KMS-11 (cell line): ENCODE measurements around the gene MAGI2.
"Not testable (repeated sequence)": the region's sequence is repeated elsewhere in the genome, so short reads cannot be mapped to it uniquely, and the experiment has no call there.

Experiments
- H2AFZ ChIP-seq: fragments of 200-600 bp; sonication (generic); 2 replicates; pipeline ENCODE4 v1.6.1; 2016; ENCODE audit warnings: antibody characterized with exemption, mixed run types, low read depth
- H3K27ac ChIP-seq: fragments of 200-600 bp; sonication (generic); 2 replicates; pipeline ENCODE4 v1.6.1; 2016; ENCODE audit warnings: mild to moderate bottlenecking, mixed run types
- H3K27me3 ChIP-seq: fragments of 200-600 bp; sonication (generic); 2 replicates; pipeline ENCODE4 v1.6.1; 2017; ENCODE audit warnings: mild to moderate bottlenecking, low read depth, mixed run types, moderate library complexity; ENCODE audit not compliant: insufficient read depth
- H3K36me3 ChIP-seq: fragments of 200-600 bp; sonication (generic); 2 replicates; pipeline ENCODE4 v1.6.1; 2017; ENCODE audit warnings: mild to moderate bottlenecking, mixed run types; ENCODE audit not compliant: insufficient read depth
- H3K4me1 ChIP-seq: fragments of 200-600 bp; sonication (generic); 2 replicates; pipeline ENCODE4 v1.6.1; 2016; ENCODE audit warnings: mild to moderate bottlenecking, low read depth, mixed run types; ENCODE audit not compliant: poor library complexity, severe bottlenecking
- H3K4me2 ChIP-seq: fragments of 200-600 bp; sonication (generic); 2 replicates; pipeline ENCODE4 v1.7.0; 2016; ENCODE audit warnings: mild to moderate bottlenecking, mixed run types
- H3K4me3 ChIP-seq: fragments of 200-600 bp; sonication (generic); IDR thresholded peaks from 2 replicates; pipeline ENCODE4 v1.6.1; 2017; ENCODE audit warnings: low read depth, low read length, mixed read lengths; ENCODE audit not compliant: insufficient read depth
- H3K79me2 ChIP-seq: fragments of 200-600 bp; sonication (generic); 2 replicates; pipeline ENCODE4 v1.6.1; 2016; ENCODE audit warnings: low read depth, mixed run types; ENCODE audit not compliant: insufficient read depth
- H3K9ac ChIP-seq: fragments of 200-600 bp; sonication (generic); 2 replicates; pipeline ENCODE4 v1.6.1; 2016; ENCODE audit warnings: mild to moderate bottlenecking, mixed run types
- H4K20me1 ChIP-seq: fragments of 200-600 bp; sonication (generic); 2 replicates; pipeline ENCODE4 v1.6.1; 2016; ENCODE audit warnings: mild to moderate bottlenecking, mixed run types; ENCODE audit not compliant: insufficient read depth
- CTCF ChIP-seq: fragments of 200-600 bp; sonication (generic); conservative IDR thresholded peaks from 2 replicates; pipeline ENCODE4 v1.6.1; 2017; ENCODE audit warnings: low read depth, mild to moderate bottlenecking, antibody characterized with exemption, low read length, moderate library complexity, mixed read lengths

The MAGI2 gene

DNA sequence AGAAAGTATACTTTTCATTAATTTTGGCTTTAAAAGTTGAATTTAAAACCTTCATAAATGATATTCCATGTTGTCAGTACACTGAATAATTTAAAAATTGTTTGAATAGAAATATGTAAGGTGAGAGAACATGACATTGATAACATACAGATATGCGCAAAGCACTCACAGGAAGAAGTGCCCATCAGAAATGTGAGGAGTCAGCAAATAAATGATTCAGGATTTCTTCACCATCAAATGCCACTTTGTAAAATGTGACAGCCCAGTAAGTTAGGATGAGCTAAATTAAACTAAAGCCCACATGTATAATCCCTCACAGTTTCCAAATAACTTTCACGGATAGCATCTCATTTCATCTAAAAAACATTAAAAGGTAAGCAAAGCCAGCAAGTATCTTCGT, 417.6 kb downstream of the MAGI2 start:
- no peaks in the 10 kb centered on the region for H3K79me2 ChIP-seq
- no peak for TF ChIP-seq CTCF
- H3K4me3 ChIP-seq, result no peak overlapping the region
- no peaks in the 10 kb centered on the region for H3K27me3 ChIP-seq
- H2AFZ ChIP-seq, result no peak overlapping the region
- H4K20me1 ChIP-seq, result no peaks in the 10 kb centered on the region
- H3K36me3 ChIP-seq, result no peaks in the 10 kb centered on the region
- H3K4me2 ChIP-seq, result no peak overlapping the region
- H3K4me1 ChIP-seq, result no peaks in the 10 kb centered on the region
- H3K27ac ChIP-seq, result no peak overlapping the region
- no peak overlapping the region for H3K9ac ChIP-seq

DNA sequence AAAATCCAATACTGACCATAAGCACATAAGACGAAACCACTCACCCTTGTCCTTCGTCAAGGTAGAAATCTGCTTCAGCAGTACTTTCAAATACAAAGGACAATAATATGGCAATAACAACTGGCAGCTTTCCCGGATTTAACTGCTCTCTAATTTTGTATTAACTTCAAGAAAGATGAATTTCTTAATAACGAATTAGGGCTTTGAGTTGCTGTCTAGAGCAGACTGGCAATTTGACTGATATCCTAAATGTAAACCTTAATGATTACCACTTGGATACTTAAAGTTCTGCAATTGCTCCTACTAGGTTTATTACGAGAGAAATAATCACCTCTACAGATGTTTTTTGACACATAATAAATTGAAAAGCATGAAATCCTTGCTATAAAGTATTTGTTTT, 418.7 kb downstream of the MAGI2 start:
- Histone ChIP-seq H4K20me1 (no peaks in the 10 kb centered on the region), H3K4me2 (no peak overlapping the region), H3K27ac (no peak overlapping the region), H3K79me2 (no peaks in the 10 kb centered on the region), H2AFZ (no peak overlapping the region), H3K36me3 (no peaks in the 10 kb centered on the region), H3K27me3 (no peaks in the 10 kb centered on the region), H3K9ac (no peak overlapping the region), H3K4me1 (no peaks in the 10 kb centered on the region), H3K4me3 (no peak overlapping the region)
- no peak for TF ChIP-seq CTCF

GRCh38 chr7:79019711-79020110, 433.8 kb downstream of the MAGI2 start:
- H4K20me1 ChIP-seq, H3K36me3 ChIP-seq, H3K27me3 ChIP-seq, H2AFZ ChIP-seq, H3K9ac ChIP-seq, H3K4me2 ChIP-seq, H3K4me1 ChIP-seq, H3K27ac ChIP-seq, H3K4me3 ChIP-seq, H3K79me2 ChIP-seq: not testable (repeated sequence)

- Histone ChIP-seq H3K4me2 (no peak overlapping the region), H3K27ac (no peak overlapping the region), H3K79me2 (no peaks in the 10 kb centered on the region), H4K20me1 (no peaks in the 10 kb centered on the region), H3K4me3 (no peak overlapping the region), H2AFZ (no peak overlapping the region), H3K4me1 (no peaks in the 10 kb centered on the region), H3K36me3 (no peaks in the 10 kb centered on the region), H3K9ac (no peak overlapping the region), H3K27me3 (no peaks in the 10 kb centered on the region)
- no peak for TF ChIP-seq CTCF
These were observed 441.5 kb downstream of the MAGI2 start for GRCh38 chr7:79011921-79012320.

GRCh38 chr7:79009647-79010046, 443.8 kb downstream of the MAGI2 start:
- H3K4me3 ChIP-seq, result no peak overlapping the region
- H4K20me1 ChIP-seq, result no peaks in the 10 kb centered on the region
- no peak for TF ChIP-seq CTCF
- no peak overlapping the region for H3K9ac ChIP-seq
- no peaks in the 10 kb centered on the region for H3K27me3 ChIP-seq
- H2AFZ ChIP-seq, result no peak overlapping the region
- no peaks in the 10 kb centered on the region for H3K4me1 ChIP-seq
- H3K36me3 ChIP-seq, result no peaks in the 10 kb centered on the region
- H3K4me2 ChIP-seq, result no peak overlapping the region
- H3K79me2 ChIP-seq, result no peaks in the 10 kb centered on the region
- no peak overlapping the region for H3K27ac ChIP-seq
